ENCODE data around the gene ZBTB7C.

DNA sequence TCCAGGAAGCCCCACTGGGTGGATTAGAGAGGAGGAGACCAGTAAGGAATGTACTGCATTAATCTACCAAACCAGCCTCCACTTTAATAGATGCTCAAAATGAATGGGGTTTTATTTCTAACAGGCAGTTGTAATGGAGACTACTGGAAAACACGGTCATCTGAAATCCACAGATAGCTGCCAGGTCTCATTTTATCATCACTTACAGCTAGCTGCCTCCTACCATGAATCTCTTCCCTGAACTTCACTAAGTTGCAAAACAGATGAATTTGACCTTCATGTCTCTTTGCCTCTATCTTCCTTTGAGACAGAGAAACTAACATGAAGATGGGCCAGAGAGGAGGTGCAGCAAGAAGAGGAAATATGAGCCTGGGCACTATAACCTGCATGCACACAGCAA lies 21.9 kb downstream of the ZBTB7C start:
- TF ChIP-seq CTCF (IDR thresholded peaks at IDR 0.05) = no peak
- TF ChIP-seq EP300 (IDR thresholded peaks at IDR 0.05) = no peak
- TF ChIP-seq POLR2A (IDR thresholded peaks at IDR 0.05) = no peak
